Measurements from ENCODE around the gene ADAMTS7.
"Not testable (repeated sequence)": the region's sequence is repeated elsewhere in the genome, so short reads cannot be mapped to it uniquely, and the experiment has no call there.

The ADAMTS7 gene

DNA sequence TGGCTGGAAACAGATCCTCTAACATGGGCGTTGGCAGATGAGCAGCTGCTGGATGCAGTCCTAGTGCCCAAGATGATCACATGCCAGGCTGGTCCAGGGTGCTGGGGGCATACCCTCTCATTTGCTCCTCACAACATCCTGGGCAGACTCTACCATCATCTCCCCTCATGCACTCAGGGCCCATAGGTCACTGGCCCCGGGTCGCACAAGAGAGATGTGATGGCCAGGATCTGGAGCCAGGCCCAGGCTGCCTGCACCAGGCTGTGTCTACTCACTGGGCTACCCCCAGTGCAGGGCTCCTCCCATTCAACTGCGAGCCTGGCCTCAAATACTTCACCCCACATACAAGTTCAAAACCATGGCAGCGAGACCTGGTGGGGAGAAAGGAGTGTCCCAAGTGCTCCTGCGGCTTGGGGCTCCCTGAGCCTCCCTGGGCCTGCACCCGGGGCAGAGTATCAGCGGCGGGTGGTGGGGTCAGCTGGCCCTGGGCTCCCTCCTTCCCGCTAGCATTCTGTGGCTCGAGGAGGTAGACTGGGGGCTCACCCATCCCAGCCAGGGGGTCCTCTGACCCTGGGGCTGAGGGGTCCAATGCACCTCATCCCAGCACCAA, 32.0 kb downstream of the ADAMTS7 start:
- not testable (repeated sequence) for DNase-seq (ENCODE audit: low spot score)

DNA sequence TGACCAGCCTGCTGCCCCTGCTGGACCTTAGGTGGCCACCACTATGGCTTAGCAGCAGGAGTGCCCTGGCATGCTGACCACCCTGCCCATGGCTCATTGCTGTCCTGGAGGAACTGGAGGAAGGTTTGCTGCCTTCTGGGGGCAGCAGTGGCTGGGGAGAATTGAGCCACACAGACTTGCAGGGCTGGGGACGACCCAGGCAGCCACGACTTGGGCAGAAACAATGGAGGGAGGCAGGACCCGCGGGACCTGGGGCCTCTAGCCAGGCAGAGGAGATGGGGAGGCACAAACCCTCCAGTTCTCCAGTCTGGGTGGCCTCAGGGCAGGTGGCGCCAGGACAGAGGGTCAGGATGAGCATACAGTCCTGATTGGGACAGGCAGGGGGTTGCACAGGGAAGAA, 32.8 kb downstream of the ADAMTS7 start:
- DNase-seq (ENCODE audit: low spot score) = no peak

GRCh38 chr15:78777953-78778345, 33.3 kb downstream of the ADAMTS7 start:
- DNase-seq (ENCODE audit: low spot score) = not testable (repeated sequence)

GRCh38 chr15:78777290-78777952, 33.8 kb downstream of the ADAMTS7 start:
- DNase-seq (ENCODE audit: low spot score) = not testable (repeated sequence)

GRCh38 chr15:78776046-78776925, 35.0 kb downstream of the ADAMTS7 start:
- DNase-seq (ENCODE audit: low spot score) = not testable (repeated sequence)

- DNase-seq (ENCODE audit: low spot score) = no peak
Measured at GRCh38 chr15:78775472-78775871, 35.8 kb downstream of the ADAMTS7 start.

DNA sequence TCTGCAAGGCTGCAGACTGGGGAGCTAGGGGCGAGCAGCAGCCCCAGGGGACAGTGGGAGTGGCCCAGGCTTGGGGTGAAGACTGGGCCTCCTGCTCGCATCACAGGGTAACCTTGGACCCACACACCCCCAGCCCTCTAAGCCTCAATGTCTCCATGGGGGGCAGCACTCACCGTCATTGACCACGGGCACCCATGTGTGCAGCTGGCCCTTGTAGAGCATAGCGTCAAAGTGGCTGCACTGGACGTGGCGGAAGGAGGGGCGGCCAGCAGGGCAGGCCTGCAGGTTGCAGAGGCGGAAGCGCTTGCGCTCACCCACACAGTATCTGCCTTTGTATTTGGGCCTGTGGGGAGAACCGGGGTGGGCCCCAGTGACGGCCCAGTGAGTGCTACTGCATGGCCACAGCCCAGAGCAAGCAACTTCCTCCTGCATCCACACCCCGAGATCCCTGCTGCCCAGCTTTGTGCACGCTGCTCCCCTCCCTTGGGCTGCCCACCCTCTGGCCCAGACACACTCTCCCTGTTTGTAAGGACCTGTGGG, 36.7 kb downstream of the ADAMTS7 start:
- not testable (repeated sequence) for DNase-seq (ENCODE audit: low spot score)

DNA sequence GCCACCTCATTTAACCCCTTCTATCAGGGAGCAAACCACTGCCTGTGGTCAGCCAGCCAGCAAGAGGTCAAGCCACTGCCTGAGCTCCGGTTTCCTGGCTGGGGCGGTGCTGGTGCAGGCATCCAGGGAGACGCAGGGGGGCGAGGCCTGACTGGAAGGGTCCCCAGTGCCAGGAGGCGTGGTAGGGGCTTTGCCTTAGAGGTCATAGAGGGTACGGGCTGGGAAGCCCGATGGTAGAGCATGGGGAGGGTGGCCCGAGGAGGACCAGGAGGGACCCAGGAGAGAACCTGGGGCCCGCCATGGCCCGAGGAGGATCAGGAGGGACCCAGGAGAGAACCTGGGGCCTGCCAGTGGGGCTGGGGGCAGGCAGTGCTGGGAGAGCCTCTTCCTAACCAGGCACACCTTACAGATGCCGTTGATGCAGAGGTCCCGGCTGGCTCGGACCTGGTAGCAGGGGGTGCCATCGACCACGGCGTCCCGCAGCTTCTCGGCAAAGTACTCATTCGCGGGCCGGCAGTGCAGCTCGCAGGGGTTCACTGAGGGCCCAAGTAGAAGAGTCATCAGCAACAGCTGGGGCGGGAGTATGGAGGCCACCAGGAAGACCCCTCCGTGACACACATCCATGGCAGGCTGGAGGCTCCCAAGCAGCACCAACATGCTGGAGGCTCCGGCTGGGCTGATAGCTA, 37.4 kb downstream of the ADAMTS7 start:
- DNase-seq (ENCODE audit: low spot score) = not testable (repeated sequence)

- no peak for DNase-seq (ENCODE audit: low spot score)
Measured at GRCh38 chr15:78772738-78773137, 38.5 kb downstream of the ADAMTS7 start.

DNA sequence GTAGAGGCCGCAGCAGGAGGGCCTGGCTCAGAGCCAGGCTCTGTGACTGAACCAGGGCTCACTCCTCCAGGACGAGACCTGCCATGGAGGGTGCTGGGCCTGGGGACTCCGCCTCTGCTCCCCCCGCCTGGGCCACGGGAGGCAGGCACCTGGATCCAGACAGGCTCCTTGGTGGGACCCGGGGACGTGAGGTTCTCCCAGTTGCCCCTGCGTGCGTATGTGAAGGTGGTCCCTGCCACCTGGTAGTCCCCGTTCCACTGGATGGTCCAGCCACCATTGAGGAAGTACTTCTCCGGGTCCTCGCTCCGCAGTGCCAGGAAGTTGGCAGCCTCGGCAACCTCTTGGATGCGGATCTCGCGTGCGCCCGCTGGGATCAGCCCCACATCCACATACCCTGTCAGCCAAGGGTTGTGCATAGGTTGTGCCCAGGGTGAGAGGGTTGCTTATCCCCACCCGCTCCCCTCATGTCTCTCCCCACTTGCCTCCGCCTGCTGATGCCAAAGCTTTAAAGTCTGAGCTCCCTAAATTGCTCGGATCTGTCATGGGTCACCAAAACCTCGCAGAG, 39.7 kb downstream of the ADAMTS7 start:
- DNase-seq (ENCODE audit: low spot score) = not testable (repeated sequence)

DNA sequence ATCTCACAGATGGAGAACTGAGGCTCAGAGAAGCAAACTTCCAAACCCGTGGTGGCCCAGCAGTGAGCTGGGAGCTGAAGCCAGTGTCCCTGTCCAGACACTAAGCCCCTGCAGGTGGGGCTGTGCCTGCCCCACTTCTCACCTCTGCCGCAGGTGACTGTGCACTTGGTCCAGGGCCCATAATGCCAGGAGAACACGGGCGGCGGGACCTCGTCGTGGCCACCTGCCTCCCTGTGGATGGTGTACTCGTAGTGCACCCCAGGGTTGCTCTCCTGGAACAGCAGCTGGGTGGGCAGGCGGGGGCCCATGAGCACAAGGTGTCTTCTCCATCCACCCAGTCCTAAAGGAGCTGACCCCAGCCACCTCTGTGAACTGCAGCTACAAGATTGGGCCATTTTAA, 40.2 kb downstream of the ADAMTS7 start:
- DNase-seq (ENCODE audit: low spot score) = not testable (repeated sequence)

GRCh38 chr15:78769473-78770225, 41.6 kb downstream of the ADAMTS7 start:
- not testable (repeated sequence) for DNase-seq (ENCODE audit: low spot score)

GRCh38 chr15:78768531-78769408, 42.5 kb downstream of the ADAMTS7 start:
- DNase-seq (ENCODE audit: low spot score) = no peak

DNA sequence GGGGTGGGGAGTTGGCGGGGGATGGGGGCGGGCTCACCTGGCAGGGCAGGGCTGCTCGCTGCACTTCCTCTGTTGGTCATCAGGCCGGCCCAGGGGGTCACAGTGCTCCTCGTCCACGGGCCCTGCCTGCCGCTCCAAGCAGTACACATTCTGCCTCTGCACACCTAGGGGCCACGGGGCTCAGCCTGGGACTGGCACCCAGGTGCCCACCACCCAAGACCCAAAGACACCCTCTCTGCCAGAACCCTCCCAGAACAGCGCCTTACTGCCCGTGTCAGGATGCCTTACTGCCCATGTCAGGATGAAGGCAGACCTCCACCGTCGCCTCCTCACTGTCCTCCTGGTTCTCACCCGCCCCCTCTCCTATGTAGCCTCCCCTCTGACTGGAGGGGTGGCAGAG, 43.2 kb downstream of the ADAMTS7 start:
- no peak for DNase-seq (ENCODE audit: low spot score)

- no peak for DNase-seq (ENCODE audit: low spot score)
Measured at GRCh38 chr15:78767331-78767951, 43.8 kb downstream of the ADAMTS7 start.

- not testable (repeated sequence) for DNase-seq (ENCODE audit: low spot score)
Measured at GRCh38 chr15:78766641-78767071, 44.6 kb downstream of the ADAMTS7 start.

DNA sequence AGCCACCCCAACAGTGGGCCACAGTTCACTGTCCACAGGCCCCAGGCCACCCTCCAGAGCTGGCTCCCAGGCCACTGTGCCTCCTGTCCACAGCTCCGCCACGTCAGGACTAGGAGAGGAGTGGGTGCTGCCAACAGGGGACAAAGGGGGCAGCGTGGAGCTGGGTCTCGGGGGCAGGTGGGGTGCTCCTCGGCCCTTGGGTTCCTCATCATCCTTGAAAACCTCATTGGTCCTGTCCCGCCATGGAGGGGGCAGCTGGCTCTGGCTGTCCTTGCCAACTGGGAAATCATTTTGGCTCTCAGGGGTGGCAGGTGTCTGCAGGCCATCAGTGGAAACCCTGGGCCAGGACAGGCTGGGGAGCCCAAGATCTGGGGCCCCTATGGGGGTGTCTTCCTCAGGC, 45.2 kb downstream of the ADAMTS7 start:
- DNase-seq (ENCODE audit: low spot score) = no peak

DNA sequence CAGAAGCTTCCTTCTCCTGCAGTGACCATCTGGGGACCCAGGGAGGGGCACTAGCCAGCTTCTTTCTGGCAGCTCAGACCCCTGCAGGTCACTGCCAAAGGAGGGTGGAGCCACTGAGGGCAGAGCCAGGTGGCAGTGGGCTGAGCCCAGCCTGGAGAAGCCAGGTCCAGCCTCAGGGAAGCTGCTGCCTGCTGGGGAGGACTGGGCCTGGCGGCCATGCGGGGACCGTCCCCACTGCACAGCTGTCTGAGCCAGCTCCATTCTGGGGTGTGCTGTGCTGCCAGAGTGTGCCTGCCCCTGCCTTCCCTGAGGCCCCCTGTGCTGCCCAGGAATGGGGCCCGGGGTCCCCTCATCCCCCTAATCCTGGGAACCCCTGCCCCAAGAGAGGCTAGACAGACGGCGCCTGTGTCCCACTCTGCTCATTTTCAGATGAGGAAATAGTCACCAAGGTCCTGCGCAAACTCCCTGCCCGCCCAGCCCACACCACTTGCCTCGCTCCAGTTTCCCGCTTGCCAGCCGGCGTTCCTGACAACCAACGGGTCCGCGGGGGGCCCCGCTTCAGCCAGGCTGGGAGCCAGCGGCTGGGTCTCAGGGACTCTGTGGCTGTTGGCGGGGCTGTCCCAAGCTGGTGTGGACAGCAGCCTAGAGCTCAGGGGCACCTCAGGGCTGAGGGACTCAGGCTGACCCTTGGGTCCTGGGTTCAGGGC, 46.0 kb downstream of the ADAMTS7 start:
- DNase-seq (ENCODE audit: low spot score) = not testable (repeated sequence)

All from hematopoietic multipotent progenitor cell treated with erythropoietin and hydrocortisone succinate and interleukin-3 and kit ligand, for 15 days (in vitro differentiated cells).